MM.1S (cell line): ENCODE data around the gene BTG4.

Experiments
- CTCF ChIP-seq: fragments of 300-600 bp; sonication (generic); IDR thresholded peaks from 2 replicates; pipeline ENCODE4 v1.5.1; 2016; ENCODE audit warnings: antibody characterized with exemption, low read length, mixed read lengths
- EZH2 ChIP-seq: fragments of 300-600 bp; sonication (generic); optimal IDR thresholded peaks from 2 replicates; pipeline ENCODE3; 2017; ENCODE audit warnings: low read depth, mild to moderate bottlenecking, antibody characterized with exemption, low read length, mixed read lengths
- EZH2phosphoT487 ChIP-seq: fragments of 300-600 bp; sonication (generic); IDR thresholded peaks from 2 replicates; pipeline ENCODE4 v1.6.1; 2018; ENCODE audit warnings: antibody characterized with exemption, low read length

- TF ChIP-seq CTCF (no peak), EZH2 (no peak), EZH2phosphoT487 (no peak)
Observed at GRCh38 chr11:111445586-111445985, 66.6 kb downstream of the BTG4 start.
